Activated CD8-positive, alpha-beta memory T cell treated with anti-CD3 and anti-CD28 coated beads, Interleukin-2, amount 10 ng/mL, durations not matched to agents 7 days and 5 days (primary cell): ENCODE results near the gene DMKN. TPM values are rescaled to one million over a fixed set of nuclear protein-coding genes. Genes with fewer than 3 reads are reported as not detected.
A peak's percentile ranks its signal among the peaks of the same experiment; 100 is the strongest.
"Not testable (repeated sequence)": the region's sequence is repeated elsewhere in the genome, so short reads cannot be mapped to it uniquely, and the experiment has no call there.

Experiments used
- ATAC-seq: fragments of 150-1000 bp; cut with Tn5 transposase; one replicate; pipeline ENCODE4 v1.10.0; 2021; ENCODE audit warnings: moderate library complexity
- CTCF ChIA-PET: fragments of 350-600 bp; sonication (Branson Sonifier 250); formaldehyde crosslinking; loops from one replicate; lab custom pipeline; 2021; ENCODE audit warnings: antibody characterized with exemption; lab: Charles Lee
- DNase-seq: peaks from one replicate; pipeline ENCODE4 v3.0.0-alpha.2; 2020
- H3K27ac Mint-ChIP-seq: one replicate; pipeline ENCODE4 v1.8.0; 2021; ENCODE audit warnings: mild to moderate bottlenecking, mixed read lengths
- H3K27me3 Mint-ChIP-seq: one replicate; pipeline ENCODE4 v1.8.0; 2021; ENCODE audit warnings: mixed read lengths
- H3K36me3 Mint-ChIP-seq: one replicate; pipeline ENCODE4 v1.8.0; 2021; ENCODE audit warnings: mild to moderate bottlenecking, mixed read lengths
- H3K4me1 Mint-ChIP-seq: one replicate; pipeline ENCODE4 v1.8.0; 2021; ENCODE audit warnings: mixed read lengths
- H3K4me3 Mint-ChIP-seq: one replicate; pipeline ENCODE4 v1.8.0; 2021; ENCODE audit warnings: mild to moderate bottlenecking, moderate library complexity, mixed read lengths
- H3K9me3 Mint-ChIP-seq: one replicate; pipeline ENCODE4 v1.8.0; 2022; ENCODE audit warnings: low read depth, mixed read lengths
- total RNA-seq, 2 experiments: library from RNA; stranded (reverse); gene quantifications; one replicate each; pipeline ENCODE4 v1.2.3, GENCODE V29; 2021

The DMKN gene
- total RNA-seq, 2 experiments from 2014 or later, result not detected

- CTCF ChIA-PET, result interaction anchor here (0.9 to 2.7 kb wide), 3 partner anchors 22 to 121 kb away, joined by 4 to 14 read pairs (median 10); no protein-coding TSS in a partner anchor
- DNase-seq (no peak), ATAC-seq (no peak)
- Mint-ChIP-seq H3K27ac (no peak overlapping the region), H3K9me3 (no peaks in the 10 kb centered on the region), H3K4me1 (no peaks in the 10 kb centered on the region), H3K36me3 (no peaks in the 10 kb centered on the region), H3K4me3 (no peak overlapping the region), H3K27me3 (no peaks in the 10 kb centered on the region)
These were observed 39.3 kb downstream of the DMKN start for GRCh38 chr19:35474104-35474503.

- DNase-seq (no peak), ATAC-seq (no peak)
- Mint-ChIP-seq H3K4me1 (no peaks in the 10 kb centered on the region), H3K27ac (no peak overlapping the region), H3K36me3 (no peaks in the 10 kb centered on the region), H3K27me3 (no peaks in the 10 kb centered on the region), H3K4me3 (no peak overlapping the region), H3K9me3 (no peaks in the 10 kb centered on the region)
- CTCF ChIA-PET, result interaction anchor here (0.9 to 2.7 kb wide), 3 partner anchors 24 to 120 kb away, joined by 3 to 14 read pairs (median 3); no protein-coding TSS in a partner anchor
These were observed 41.5 kb downstream of the DMKN start for GRCh38 chr19:35471946-35472345.

GRCh38 chr19:35471075-35471474, 42.4 kb downstream of the DMKN start:
- ATAC-seq, H3K36me3 Mint-ChIP-seq, DNase-seq, H3K27me3 Mint-ChIP-seq, H3K9me3 Mint-ChIP-seq, H3K27ac Mint-ChIP-seq, H3K4me1 Mint-ChIP-seq, H3K4me3 Mint-ChIP-seq: not testable (repeated sequence)
- CTCF ChIA-PET, result interaction anchor here (3.7 to 6.2 kb wide), 2 partner anchors 118 to 121 kb away, joined by 15 to 76 read pairs; no protein-coding TSS in a partner anchor

- CTCF ChIA-PET, result interaction anchor here (0.6 to 6.2 kb wide), 7 partner anchors 10 to 120 kb away, joined by 3 to 76 read pairs (median 6); partner anchors contain the start of gene FFAR3
- H3K4me3 Mint-ChIP-seq, result no peak overlapping the region
- ATAC-seq (no peak), DNase-seq (no peak)
- H3K27ac Mint-ChIP-seq, result no peak overlapping the region
- no peaks in the 10 kb centered on the region for H3K36me3 Mint-ChIP-seq
- H3K27me3 Mint-ChIP-seq, result peaks cover 3% of the 10 kb centered on the region
- no peaks in the 10 kb centered on the region for H3K9me3 Mint-ChIP-seq
- peaks cover 3% of the 10 kb centered on the region for H3K4me1 Mint-ChIP-seq
These were observed 43.3 kb downstream of the DMKN start for GRCh38 chr19:35470128-35470527.

- H3K4me1 Mint-ChIP-seq, result peaks cover 7% of the 10 kb centered on the region
- ATAC-seq (peak; percentile 99), DNase-seq (peak; percentile 81)
- peaks cover 3% of the 10 kb centered on the region for H3K27me3 Mint-ChIP-seq
- no peak overlapping the region for H3K27ac Mint-ChIP-seq
- H3K36me3 Mint-ChIP-seq, result no peaks in the 10 kb centered on the region
- CTCF ChIA-PET, result interaction anchor here (0.6 to 6.2 kb wide), 18 partner anchors 9 to 121 kb away, joined by 3 to 76 read pairs (median 6); partner anchors contain the start of genes FFAR1 and FFAR3
- H3K9me3 Mint-ChIP-seq, result no peaks in the 10 kb centered on the region
- no peak overlapping the region for H3K4me3 Mint-ChIP-seq
These were observed 44.8 kb downstream of the DMKN start for GRCh38 chr19:35468637-35469036.

GRCh38 chr19:35466259-35466658, 47.2 kb downstream of the DMKN start:
- Mint-ChIP-seq H3K9me3 (no peaks in the 10 kb centered on the region), H3K4me1 (peaks cover 24% of the 10 kb centered on the region), H3K27me3 (peaks cover 3% of the 10 kb centered on the region), H3K27ac (no peak overlapping the region), H3K36me3 (peaks cover 3% of the 10 kb centered on the region), H3K4me3 (no peak overlapping the region)
- ATAC-seq (no peak), DNase-seq (no peak)
- CTCF ChIA-PET, result interaction anchor here (0.6 to 6.2 kb wide), 4 partner anchors 109 to 1038 kb away, joined by 3 to 76 read pairs (median 10); partner anchors contain the start of genes FFAR3 and UBA2

- peak overlapping the region; percentile 55 for H3K4me3 Mint-ChIP-seq
- H3K9me3 Mint-ChIP-seq, H3K27me3 Mint-ChIP-seq, H3K36me3 Mint-ChIP-seq, DNase-seq: not testable (repeated sequence)
- CTCF ChIA-PET, result interaction anchor here (0.7 to 3.1 kb wide), 13 partner anchors 10 to 116 kb away, joined by 3 to 28 read pairs (median 4); partner anchors contain the start of gene FFAR1
- peak overlapping the region; percentile 91 for H3K27ac Mint-ChIP-seq
- H3K4me1 Mint-ChIP-seq, result peaks cover 35% of the 10 kb centered on the region
- peak; percentile 29 for ATAC-seq
These were observed 50.5 kb downstream of the DMKN start for GRCh38 chr19:35462956-35463355.

- H3K4me3 Mint-ChIP-seq, result peak overlapping the region; percentile 55
- DNase-seq (peak; percentile 86), ATAC-seq (peak; percentile 95)
- H3K36me3 Mint-ChIP-seq, result peaks cover 3% of the 10 kb centered on the region
- no peaks in the 10 kb centered on the region for H3K9me3 Mint-ChIP-seq
- CTCF ChIA-PET, result interaction anchor here (0.6 to 3.1 kb wide), 13 partner anchors 10 to 348 kb away, joined by 3 to 28 read pairs (median 3); partner anchors contain the start of gene FFAR1
- H3K27ac Mint-ChIP-seq, result peak overlapping the region; percentile 91
- peaks cover 35% of the 10 kb centered on the region for H3K4me1 Mint-ChIP-seq
- H3K27me3 Mint-ChIP-seq, result peaks cover 3% of the 10 kb centered on the region
These were observed 50.9 kb downstream of the DMKN start for GRCh38 chr19:35462476-35462953.

- H3K9me3 Mint-ChIP-seq, H3K27me3 Mint-ChIP-seq, DNase-seq, H3K36me3 Mint-ChIP-seq, H3K27ac Mint-ChIP-seq, H3K4me3 Mint-ChIP-seq, ATAC-seq: not testable (repeated sequence)
- CTCF ChIA-PET, result interaction anchor here (0.9 to 3.1 kb wide), 7 partner anchors 9 to 108 kb away, joined by 3 to 28 read pairs (median 3); no protein-coding TSS in a partner anchor
- H3K4me1 Mint-ChIP-seq, result peaks cover 38% of the 10 kb centered on the region
These were observed 51.7 kb downstream of the DMKN start for GRCh38 chr19:35461788-35462187.

GRCh38 chr19:35461060-35461459, 52.4 kb downstream of the DMKN start:
- Mint-ChIP-seq H3K27ac (no peak overlapping the region), H3K4me1 (peaks cover 38% of the 10 kb centered on the region), H3K9me3 (no peaks in the 10 kb centered on the region), H3K4me3 (no peak overlapping the region), H3K27me3 (peaks cover 3% of the 10 kb centered on the region), H3K36me3 (peaks cover 3% of the 10 kb centered on the region)
- ATAC-seq, result no peak
- CTCF ChIA-PET, result interaction anchor here (1.0 to 2.6 kb wide), 2 partner anchors 8 to 17 kb away, joined by 3 to 11 read pairs; no protein-coding TSS in a partner anchor
- DNase-seq, result no peak

- CTCF ChIA-PET, result interaction anchor here (1.0 to 1.1 kb wide), 2 partner anchors 8 to 17 kb away, joined by 3 to 6 read pairs; no protein-coding TSS in a partner anchor
- no peak for ATAC-seq
These were observed 52.8 kb downstream of the DMKN start for GRCh38 chr19:35460608-35461007.

GRCh38 chr19:35459414-35460082, 53.9 kb downstream of the DMKN start:
- Mint-ChIP-seq H3K36me3 (peaks cover 3% of the 10 kb centered on the region), H3K4me1 (peaks cover 42% of the 10 kb centered on the region), H3K9me3 (no peaks in the 10 kb centered on the region)

More at GRCh38 chr19:35460608-35461007, 52.8 kb downstream of the DMKN start:
- H3K27me3 Mint-ChIP-seq, result peaks cover 3% of the 10 kb centered on the region
- H3K4me3 Mint-ChIP-seq, result no peak overlapping the region
- no peak overlapping the region for H3K27ac Mint-ChIP-seq
- H3K9me3 Mint-ChIP-seq, result no peaks in the 10 kb centered on the region
- H3K36me3 Mint-ChIP-seq, result peaks cover 3% of the 10 kb centered on the region
- DNase-seq, result no peak
- peaks cover 43% of the 10 kb centered on the region for H3K4me1 Mint-ChIP-seq

GRCh38 chr19:35458731-35459391, 54.6 kb downstream of the DMKN start:
- Mint-ChIP-seq H3K4me3 (no peak overlapping the region), H3K9me3 (no peaks in the 10 kb centered on the region), H3K4me1 (peaks cover 40% of the 10 kb centered on the region), H3K36me3 (peaks cover 3% of the 10 kb centered on the region), H3K27ac (no peak overlapping the region), H3K27me3 (no peaks in the 10 kb centered on the region)
- DNase-seq (no peak), ATAC-seq (no peak)
- CTCF ChIA-PET, result interaction anchor here (1.3 kb wide), 1 partner anchor 36 kb away, joined by 3 read pairs; no protein-coding TSS in a partner anchor

More at GRCh38 chr19:35459414-35460082, 53.9 kb downstream of the DMKN start:
- CTCF ChIA-PET, result interaction anchor here (1.1 to 1.3 kb wide), 2 partner anchors 10 to 35 kb away, joined by 3 to 6 read pairs; no protein-coding TSS in a partner anchor
- Mint-ChIP-seq H3K27me3 (no peaks in the 10 kb centered on the region), H3K4me3 (no peak overlapping the region), H3K27ac (no peak overlapping the region)
- no peak for ATAC-seq
- DNase-seq, result no peak
